DOHH2 (cell line): ENCODE data around the gene PXN.

ENCODE experiments used
- H3F3A ChIP-seq: fragments of 200-600 bp; sonication (generic), shearing (Covaris generic); 2 replicates; pipeline ENCODE4 v1.6.0; 2016; ENCODE audit warnings: antibody characterized with exemption, mild to moderate bottlenecking; ENCODE audit not compliant: control insufficient read depth, insufficient read depth
- H3K27ac ChIP-seq: fragments of 200-600 bp; sonication (generic); 2 replicates; pipeline ENCODE4 v1.5.1; 2014; ENCODE audit warnings: low read depth, mild to moderate bottlenecking, low read length, moderate library complexity
- H3K27me3 ChIP-seq: fragments of 200-600 bp; sonication (generic); 2 replicates; pipeline ENCODE4 v1.6.1; 2014; ENCODE audit warnings: mild to moderate bottlenecking, low read length, mixed read lengths; ENCODE audit not compliant: control insufficient read depth
- H3K36me3 ChIP-seq: fragments of 200-600 bp; sonication (generic); 2 replicates; pipeline ENCODE4 v1.6.1; 2014; ENCODE audit warnings: mild to moderate bottlenecking, low read length, moderate library complexity, mixed read lengths; ENCODE audit not compliant: control insufficient read depth
- H3K4me1 ChIP-seq: fragments of 200-600 bp; sonication (generic); 2 replicates; pipeline ENCODE4 v1.6.1; 2014; ENCODE audit warnings: mild to moderate bottlenecking, low read length, mixed read lengths; ENCODE audit not compliant: control insufficient read depth
- H3K4me2 ChIP-seq: fragments of 200-600 bp; sonication (generic); 2 replicates; pipeline ENCODE4 v1.6.0; 2014; ENCODE audit warnings: mild to moderate bottlenecking, low read length, moderate library complexity
- H3K4me3 ChIP-seq: fragments of 200-600 bp; sonication (generic); 2 replicates; pipeline ENCODE4 v1.5.1; 2014; ENCODE audit warnings: mild to moderate bottlenecking, low read length, mixed read lengths
- H3K79me2 ChIP-seq: fragments of 200-600 bp; sonication (generic); 2 replicates; pipeline ENCODE4 v1.6.1; 2014; ENCODE audit warnings: mild to moderate bottlenecking, low read length, mixed read lengths; ENCODE audit not compliant: control insufficient read depth
- H3K9me2 ChIP-seq: fragments of 200-600 bp; sonication (generic); replicated peaks from 2 replicates; pipeline ENCODE4 v1.6.1; 2014; ENCODE audit warnings: mild to moderate bottlenecking, low read length, mixed read lengths; ENCODE audit not compliant: control insufficient read depth
- H3K9me3 ChIP-seq: fragments of 200-600 bp; sonication (generic); 2 replicates; pipeline ENCODE4 v1.6.1; 2014; ENCODE audit warnings: antibody characterized with exemption, low read length, mixed read lengths; ENCODE audit not compliant: control insufficient read depth, insufficient read depth
- H4K20me1 ChIP-seq: fragments of 200-600 bp; sonication (generic); 2 replicates; pipeline ENCODE4 v1.6.0; 2014; ENCODE audit warnings: low read depth, mild to moderate bottlenecking, antibody characterized with exemption, low read length, moderate library complexity; ENCODE audit not compliant: control insufficient read depth, insufficient read depth
- CTCF ChIP-seq: fragments of 200-600 bp; sonication (generic); IDR thresholded peaks from one replicate; pipeline ENCODE4 v1.5.1; 2014; ENCODE audit warnings: antibody characterized with exemption, mild to moderate bottlenecking, low read depth, low read length; ENCODE audit not compliant: poor library complexity, severe bottlenecking
- EZH2phosphoT487 ChIP-seq: fragments of 200-600 bp; sonication (generic); IDR thresholded peaks from 2 replicates; pipeline ENCODE4 v1.6.1; 2017; ENCODE audit warnings: borderline replicate concordance, mild to moderate bottlenecking, antibody characterized with exemption, low read length, moderate library complexity, mixed read lengths

PXN gene

DNA sequence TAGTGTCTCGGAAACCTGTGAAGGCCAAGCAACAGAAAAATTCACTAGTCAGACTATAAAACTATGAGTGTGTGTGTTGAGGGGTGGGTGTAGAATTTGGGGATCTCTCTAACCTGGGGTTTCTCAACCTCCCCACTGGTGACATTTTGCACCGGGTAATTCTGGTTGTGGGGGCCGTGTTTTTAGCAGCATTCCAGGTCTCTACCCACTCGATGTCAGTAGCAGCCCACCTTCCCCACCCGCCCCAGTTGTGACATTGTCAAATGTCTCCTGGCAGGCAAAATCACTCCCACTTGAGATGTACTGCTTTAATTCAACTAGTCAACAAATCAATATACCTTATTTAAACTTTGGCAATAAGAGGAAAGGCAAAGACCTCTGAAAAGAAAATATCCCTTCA, 75.1 kb downstream of the PXN start:
- TF ChIP-seq CTCF (no peak), EZH2phosphoT487 (no peak)
- H3K4me2 ChIP-seq = no peak overlapping the region
- H3K27ac ChIP-seq = no peak overlapping the region
- H4K20me1 ChIP-seq = no peaks in the 10 kb centered on the region; the same call in 1 of the 2 replicates
- no peaks in the 10 kb centered on the region for H3K9me2 ChIP-seq
- H3K36me3 ChIP-seq = peaks cover 74% of the 10 kb centered on the region
- peaks cover 36% of the 10 kb centered on the region for H3K4me1 ChIP-seq
- H3K4me3 ChIP-seq = no peak overlapping the region
- no peaks in the 10 kb centered on the region for H3K9me3 ChIP-seq
- no peaks in the 10 kb centered on the region for H3K27me3 ChIP-seq
- H3K79me2 ChIP-seq = peaks cover 93% of the 10 kb centered on the region
- H3F3A ChIP-seq = peaks cover 16% of the 10 kb centered on the region

DNA sequence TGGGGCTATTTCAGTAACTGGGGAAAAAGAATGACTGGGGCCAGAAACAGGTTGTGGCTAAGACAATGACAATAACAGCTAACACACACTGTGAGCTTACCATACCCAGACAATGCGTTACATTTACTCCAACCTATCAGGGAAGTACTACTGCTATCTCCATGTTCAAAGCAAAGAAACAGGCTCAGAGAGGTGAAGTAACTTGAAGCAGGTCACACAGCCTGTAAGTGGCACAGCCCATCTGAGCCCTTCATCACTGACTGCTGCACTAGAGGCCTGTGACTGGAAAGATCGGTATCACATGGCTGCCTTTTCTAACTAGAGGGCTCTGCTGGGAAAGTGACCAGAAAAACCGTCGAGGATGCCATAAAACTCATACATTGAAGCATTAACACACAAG, 78.9 kb downstream of the PXN start:
- Histone ChIP-seq H3K4me1 (peaks cover 11% of the 10 kb centered on the region), H3K9me2 (no peaks in the 10 kb centered on the region), H3K9me3 (no peaks in the 10 kb centered on the region), H3F3A (peaks cover 6% of the 10 kb centered on the region; the same call in 1 of the 2 replicates), H3K27me3 (no peaks in the 10 kb centered on the region), H3K36me3 (peaks cover 95% of the 10 kb centered on the region), H3K27ac (no peak overlapping the region), H3K79me2 (peaks cover 93% of the 10 kb centered on the region), H4K20me1 (no peaks in the 10 kb centered on the region; the same call in 1 of the 2 replicates), H3K4me3 (no peak overlapping the region), H3K4me2 (no peak overlapping the region)
- no peak for TF ChIP-seq EZH2phosphoT487
- TF ChIP-seq CTCF = no peak

- H3K4me2 ChIP-seq = no peak overlapping the region
- no peaks in the 10 kb centered on the region for H3K9me2 ChIP-seq
- H3K27me3 ChIP-seq = no peaks in the 10 kb centered on the region
- H4K20me1 ChIP-seq = no peaks in the 10 kb centered on the region; the same call in 1 of the 2 replicates
- H3K4me1 ChIP-seq = no peaks in the 10 kb centered on the region
- H3K9me3 ChIP-seq = no peaks in the 10 kb centered on the region
- peaks cover 84% of the 10 kb centered on the region for H3K36me3 ChIP-seq
- no peak for TF ChIP-seq EZH2phosphoT487
- TF ChIP-seq CTCF = no peak
- H3F3A ChIP-seq = no peaks in the 10 kb centered on the region
- no peak overlapping the region for H3K4me3 ChIP-seq
- H3K27ac ChIP-seq = no peak overlapping the region
- peaks cover 70% of the 10 kb centered on the region for H3K79me2 ChIP-seq
Measured at GRCh38 chr12:120183211-120183631, 82.3 kb downstream of the PXN start.
